ENCODE measurements around the gene LEFTY1. TPM values are rescaled to one million over a fixed set of nuclear protein-coding genes. Genes with fewer than 3 reads are reported as not detected.
"Not testable (repeated sequence)": the region's sequence is repeated elsewhere in the genome, so short reads cannot be mapped to it uniquely, and the experiment has no call there.

The LEFTY1 gene
- polyA plus RNA-seq, 6 donors from 2014 or later: not detected

DNA sequence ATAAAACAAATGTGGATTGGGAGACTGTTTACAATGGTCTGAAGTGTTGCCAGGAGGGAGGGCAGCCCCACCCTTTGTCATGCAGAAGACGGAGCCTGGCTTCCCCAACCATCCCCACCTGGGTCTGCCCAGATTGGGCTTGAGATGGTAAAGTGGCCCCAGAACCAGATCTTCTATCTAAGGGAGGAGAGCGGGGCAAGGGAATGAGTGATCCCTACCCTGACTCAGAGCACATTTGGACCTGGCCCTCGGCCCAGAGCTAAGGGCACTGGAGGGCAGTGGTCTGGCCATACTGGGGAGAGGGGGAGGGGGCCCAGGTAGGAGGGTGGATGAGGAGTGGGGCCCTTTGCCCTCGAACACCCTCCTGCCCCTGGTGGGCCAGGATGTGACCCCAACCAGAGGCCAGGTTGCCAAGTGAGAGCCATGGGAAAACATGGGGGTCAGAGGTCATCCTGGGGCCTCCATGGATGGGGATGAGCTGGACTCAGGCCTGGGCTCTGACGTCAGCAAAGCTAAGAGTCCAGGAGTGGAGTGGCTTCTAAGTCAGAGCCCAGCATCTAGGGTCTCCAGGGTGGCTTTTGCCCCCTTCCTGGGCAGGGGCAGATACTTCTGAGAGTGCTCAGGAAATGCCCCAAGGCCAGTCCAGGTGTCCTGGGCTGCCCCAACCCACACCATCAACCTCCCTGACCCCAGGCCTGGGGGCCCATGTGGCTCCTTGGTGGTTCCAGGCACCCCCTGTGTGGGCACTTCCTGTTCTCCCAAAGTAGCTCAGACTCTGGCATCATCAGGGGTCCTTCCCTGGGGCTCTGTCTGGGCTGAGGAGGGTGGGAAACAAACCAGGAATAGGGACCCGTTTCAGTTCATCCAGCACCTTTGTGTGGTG is 1.6 kb upstream of the LEFTY1 start:
- Mint-ChIP-seq H3K27me3 (peaks cover 0 to 9% (median 0%) of the 10 kb centered on the region in 3 donors), H3K4me3 (no peak overlapping the region), H3K36me3 (no peaks in the 10 kb centered on the region), H3K9me3 (no peaks in the 10 kb centered on the region), H3K27ac (peak overlapping the region in 2 of 6 donors; percentile 56 to 73), H3K4me1 (peaks cover 0 to 5% (median 0%) of the 10 kb centered on the region in 3 donors)
- ATAC-seq (ENCODE audit: low read depth in 2 of 2): no peak
- no peak for DNase-seq

DNA sequence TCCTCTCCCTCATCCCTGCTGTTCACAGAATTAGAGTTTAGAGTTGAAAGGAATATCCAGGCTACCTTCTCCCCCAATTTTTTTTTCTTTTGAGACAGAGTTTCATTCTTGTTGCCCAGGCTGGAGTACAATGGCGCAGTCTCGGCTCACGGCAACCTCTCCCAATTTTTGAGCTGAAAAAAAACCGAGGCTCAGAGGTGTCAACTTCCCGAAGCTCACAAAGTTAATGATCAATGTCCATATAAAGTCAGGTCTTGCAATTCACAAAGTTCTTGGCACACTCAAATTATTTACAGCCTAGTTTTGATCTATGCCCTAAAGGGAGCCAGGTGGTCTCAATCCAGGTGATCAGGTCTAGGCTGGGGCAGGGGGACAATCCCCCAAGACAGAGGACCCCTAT is 797 bp upstream of the LEFTY1 start:
- H3K4me3 Mint-ChIP-seq: peak overlapping the region in 2 of 8 donors; percentile 10 to 18
- DNase-seq (no peak), ATAC-seq (ENCODE audit: low read depth in 2 of 2) (no peak)
- H3K4me1 Mint-ChIP-seq: peaks cover 0 to 5% (median 0%) of the 10 kb centered on the region in 3 donors
- peaks cover 0 to 9% (median 0%) of the 10 kb centered on the region in 3 donors for H3K27me3 Mint-ChIP-seq
- H3K27ac Mint-ChIP-seq: no peak overlapping the region
- no peaks in the 10 kb centered on the region for H3K9me3 Mint-ChIP-seq
- no peaks in the 10 kb centered on the region for H3K36me3 Mint-ChIP-seq

DNA sequence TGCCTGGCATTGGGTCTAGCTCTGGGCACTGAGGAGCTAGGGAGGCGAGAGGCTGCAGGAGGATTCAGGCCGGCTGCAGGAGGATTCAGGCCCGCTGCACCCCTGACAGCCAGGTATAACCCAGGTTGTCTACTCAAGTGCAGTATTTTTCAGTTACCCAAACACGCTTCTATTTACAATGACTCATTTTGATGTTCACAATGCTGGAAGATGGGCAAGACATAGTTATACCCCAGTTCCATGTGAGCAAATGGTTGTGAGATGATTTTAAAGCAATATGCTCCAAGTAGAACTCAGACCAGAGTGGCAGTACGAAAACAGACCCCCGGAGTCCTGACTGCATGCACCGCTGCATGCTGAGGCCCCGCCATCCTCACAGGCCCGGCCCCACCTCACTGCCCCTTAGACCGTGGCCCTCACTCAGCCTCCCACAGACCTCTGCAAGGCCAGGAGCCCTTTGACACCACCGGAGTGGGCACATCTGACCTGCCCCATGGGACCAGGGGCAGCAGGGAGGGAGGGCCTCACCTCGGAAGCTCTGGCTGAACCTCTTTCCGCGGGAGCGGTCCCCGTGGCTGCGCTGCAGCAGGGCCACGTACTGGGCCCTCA is 553 bp downstream of the LEFTY1 start:
- no peak overlapping the region for H3K27ac Mint-ChIP-seq
- no peaks in the 10 kb centered on the region for H3K36me3 Mint-ChIP-seq
- H3K4me1 Mint-ChIP-seq: peaks cover 6 to 10% (median 7%) of the 10 kb centered on the region in 3 donors
- peaks cover 0 to 9% (median 0%) of the 10 kb centered on the region in 3 donors for H3K27me3 Mint-ChIP-seq
- ATAC-seq (ENCODE audit: low read depth in 2 of 2) (no peak), DNase-seq (no peak)
- H3K4me3 Mint-ChIP-seq: peak overlapping the region in 1 of 8 donors; percentile 19
- H3K9me3 Mint-ChIP-seq: no peaks in the 10 kb centered on the region

DNA sequence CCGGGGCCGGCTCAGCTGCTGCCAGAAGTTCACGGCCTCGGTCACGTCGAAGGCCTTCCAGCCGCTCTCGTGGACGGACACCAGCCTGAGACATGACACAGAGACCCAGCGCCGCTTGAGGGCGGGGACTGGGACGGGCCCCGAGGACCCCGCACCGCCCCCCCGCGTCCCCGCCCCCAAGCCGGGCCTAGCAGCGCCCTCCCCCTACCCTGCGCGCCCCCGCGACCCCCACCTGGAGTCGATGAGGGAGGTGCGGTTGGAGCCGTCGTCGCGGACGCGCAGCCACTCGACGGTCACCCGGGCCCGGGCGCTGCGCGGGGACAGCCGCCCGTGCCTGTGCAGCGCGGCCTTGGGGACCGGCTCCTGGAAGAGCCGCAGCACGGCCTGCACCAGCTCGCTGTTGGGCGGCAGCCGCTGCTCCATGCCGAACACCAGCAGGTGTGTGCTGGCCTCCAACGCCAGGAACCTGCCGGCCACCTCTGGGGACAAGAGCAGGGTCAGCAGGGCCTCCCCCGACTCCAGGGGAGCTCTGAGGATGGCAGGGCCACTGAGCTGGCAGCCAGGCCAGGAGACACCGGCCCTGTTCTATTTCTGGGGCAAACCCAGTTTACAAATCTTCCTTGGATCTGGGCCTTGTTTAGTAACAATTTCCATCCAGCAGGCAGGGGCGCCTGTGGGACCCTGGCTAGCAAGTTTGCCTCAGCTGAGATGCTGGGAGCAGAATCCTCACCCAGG is 1.2 kb downstream of the LEFTY1 start:
- not testable (repeated sequence) for H3K9me3 Mint-ChIP-seq; H3K36me3 Mint-ChIP-seq; DNase-seq; H3K27me3 Mint-ChIP-seq; ATAC-seq (ENCODE audit: low read depth in 2 of 2); H3K27ac Mint-ChIP-seq
- Mint-ChIP-seq H3K4me1 (peaks cover 11 to 14% (median 12%) of the 10 kb centered on the region in 3 donors), H3K4me3 (peak overlapping the region in 1 of 8 donors; percentile 47)

DNA sequence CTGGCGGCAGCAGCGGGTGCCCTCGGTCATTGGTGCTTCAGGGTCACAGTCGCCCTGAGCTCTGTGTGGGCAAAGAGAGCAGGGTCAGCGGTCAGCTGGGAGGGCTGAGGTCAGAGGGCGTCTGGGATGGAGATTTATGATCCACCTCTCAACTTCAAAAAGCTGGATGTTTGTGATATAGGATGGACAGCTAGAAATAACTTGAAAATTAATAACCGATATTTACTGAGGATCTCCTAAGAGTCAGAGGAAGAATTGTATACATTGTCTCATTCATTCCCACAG is 2.0 kb downstream of the LEFTY1 start:
- ATAC-seq (ENCODE audit: low read depth in 2 of 2) (no peak), DNase-seq (no peak)
- no peaks in the 10 kb centered on the region for H3K9me3 Mint-ChIP-seq
- H3K4me1 Mint-ChIP-seq: peaks cover 11 to 14% (median 12%) of the 10 kb centered on the region in 3 donors
- peak overlapping the region in 1 of 8 donors; percentile 47 for H3K4me3 Mint-ChIP-seq
- no peak overlapping the region for H3K27ac Mint-ChIP-seq
- peaks cover 0 to 9% (median 0%) of the 10 kb centered on the region in 3 donors for H3K27me3 Mint-ChIP-seq
- H3K36me3 Mint-ChIP-seq: no peaks in the 10 kb centered on the region

DNA sequence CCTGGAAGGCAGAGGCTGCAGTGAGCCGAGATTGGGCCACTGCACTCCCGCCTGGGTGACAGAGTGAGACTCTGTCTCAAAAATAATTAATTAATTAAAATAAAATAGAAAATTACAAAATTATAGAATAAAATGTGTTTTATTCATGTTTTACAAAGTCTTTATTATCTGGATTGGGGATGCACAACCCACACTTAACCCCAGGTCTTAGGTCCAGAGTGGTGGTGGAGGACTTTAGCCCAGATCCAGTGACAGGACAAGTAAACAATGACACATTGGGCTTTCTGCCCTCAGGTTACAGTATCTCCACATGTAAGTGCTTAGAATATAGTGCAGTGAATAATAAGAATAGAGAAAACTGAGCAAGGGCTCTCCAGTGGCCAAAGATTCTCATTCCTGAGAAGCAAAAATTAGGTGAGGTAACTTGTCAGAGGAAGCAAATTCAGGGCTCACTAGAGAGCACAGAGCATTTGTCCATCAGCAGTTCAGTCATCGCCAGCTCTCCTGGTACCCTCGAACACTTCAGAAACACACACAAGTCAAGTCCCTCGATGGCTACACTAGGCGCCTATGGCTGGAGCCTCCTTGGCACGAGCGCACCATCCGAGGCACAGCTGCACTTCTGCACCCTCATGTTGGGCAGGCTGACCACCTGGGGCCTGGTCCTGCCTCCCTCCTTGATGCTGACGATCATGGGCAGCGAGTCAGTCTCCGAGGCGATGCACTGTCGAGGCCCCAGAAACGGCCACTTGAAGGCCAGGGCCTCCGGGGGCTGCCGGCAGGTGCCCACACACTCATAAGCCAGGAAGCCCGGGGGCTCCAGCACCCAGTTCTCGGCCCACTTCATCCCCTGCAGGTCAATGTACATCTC is 2.6 kb downstream of the LEFTY1 start:
- Mint-ChIP-seq H3K4me1 (peaks cover 12 to 15% (median 13%) of the 10 kb centered on the region in 3 donors), H3K4me3 (peak overlapping the region in 2 of 8 donors; percentile 47 to 69), H3K36me3 (no peaks in the 10 kb centered on the region), H3K27ac (no peak overlapping the region), H3K27me3 (peaks cover 0 to 9% (median 0%) of the 10 kb centered on the region in 3 donors), H3K9me3 (no peaks in the 10 kb centered on the region)
- no peak for ATAC-seq (ENCODE audit: low read depth in 2 of 2)
- no peak for DNase-seq

DNA sequence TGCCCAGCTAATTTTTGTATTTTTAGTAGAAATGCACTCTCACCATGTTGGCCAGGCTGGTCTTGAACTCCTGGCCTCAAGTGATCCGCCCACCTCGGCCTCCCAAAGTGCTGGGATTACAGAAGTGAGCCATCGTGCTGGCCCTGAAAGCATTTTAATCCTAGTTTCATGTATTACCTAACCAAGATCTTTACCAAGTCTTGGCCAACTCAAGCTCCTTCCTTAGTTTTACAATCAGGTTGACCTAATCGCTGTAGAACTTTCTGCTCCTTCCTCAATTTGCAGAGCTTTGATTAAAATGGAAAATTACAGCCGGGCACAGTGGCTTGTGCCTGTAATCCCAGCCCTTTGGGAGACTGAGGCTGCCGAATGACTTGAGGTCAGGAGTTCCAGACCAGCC is 3.6 kb downstream of the LEFTY1 start:
- Mint-ChIP-seq H3K4me1 (peaks cover 19 to 26% (median 24%) of the 10 kb centered on the region in 3 donors), H3K9me3 (no peaks in the 10 kb centered on the region), H3K36me3 (no peaks in the 10 kb centered on the region), H3K4me3 (peak overlapping the region in 3 of 8 donors; percentile 15 to 61 (median 53)), H3K27ac (no peak overlapping the region), H3K27me3 (peaks cover 0 to 9% (median 0%) of the 10 kb centered on the region in 3 donors)
- DNase-seq: no peak
- ATAC-seq (ENCODE audit: low read depth in 2 of 2): no peak

DNA sequence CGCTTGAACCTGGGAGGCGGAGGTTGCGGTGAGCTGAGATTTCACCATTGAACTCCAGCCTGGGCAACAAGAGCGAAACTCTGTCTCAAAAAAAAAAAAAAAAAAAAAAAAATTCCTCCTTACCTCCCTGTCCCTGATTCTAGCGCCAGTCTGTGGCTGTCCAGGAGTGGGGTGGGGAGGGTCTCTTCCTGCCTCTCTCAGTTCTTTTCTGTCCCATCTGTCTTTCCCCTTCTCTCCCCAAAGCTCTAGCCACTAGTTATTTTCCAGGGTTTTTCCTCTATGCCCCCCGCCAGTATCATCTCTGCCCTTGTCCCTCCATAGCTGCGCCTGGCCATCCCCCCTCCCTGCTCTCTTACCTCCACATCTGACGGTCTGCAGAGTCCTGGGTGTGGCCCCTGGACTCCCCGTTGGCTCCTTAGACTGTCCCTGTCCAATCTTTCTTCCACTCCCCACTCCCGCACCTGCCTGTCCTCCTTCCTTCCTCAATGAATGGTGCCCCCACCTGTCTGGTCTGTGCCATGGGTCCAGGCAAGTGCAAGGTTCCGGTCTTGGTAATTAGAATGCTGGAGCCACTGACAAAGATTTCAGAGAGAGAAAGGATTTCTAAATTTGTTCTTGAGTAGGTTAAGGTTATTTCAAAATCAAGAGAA is 5.2 kb downstream of the LEFTY1 start:
- peaks cover 35 to 42% (median 40%) of the 10 kb centered on the region in 3 donors for H3K4me1 Mint-ChIP-seq
- H3K27me3 Mint-ChIP-seq: peaks cover 0 to 9% (median 0%) of the 10 kb centered on the region in 3 donors

DNA sequence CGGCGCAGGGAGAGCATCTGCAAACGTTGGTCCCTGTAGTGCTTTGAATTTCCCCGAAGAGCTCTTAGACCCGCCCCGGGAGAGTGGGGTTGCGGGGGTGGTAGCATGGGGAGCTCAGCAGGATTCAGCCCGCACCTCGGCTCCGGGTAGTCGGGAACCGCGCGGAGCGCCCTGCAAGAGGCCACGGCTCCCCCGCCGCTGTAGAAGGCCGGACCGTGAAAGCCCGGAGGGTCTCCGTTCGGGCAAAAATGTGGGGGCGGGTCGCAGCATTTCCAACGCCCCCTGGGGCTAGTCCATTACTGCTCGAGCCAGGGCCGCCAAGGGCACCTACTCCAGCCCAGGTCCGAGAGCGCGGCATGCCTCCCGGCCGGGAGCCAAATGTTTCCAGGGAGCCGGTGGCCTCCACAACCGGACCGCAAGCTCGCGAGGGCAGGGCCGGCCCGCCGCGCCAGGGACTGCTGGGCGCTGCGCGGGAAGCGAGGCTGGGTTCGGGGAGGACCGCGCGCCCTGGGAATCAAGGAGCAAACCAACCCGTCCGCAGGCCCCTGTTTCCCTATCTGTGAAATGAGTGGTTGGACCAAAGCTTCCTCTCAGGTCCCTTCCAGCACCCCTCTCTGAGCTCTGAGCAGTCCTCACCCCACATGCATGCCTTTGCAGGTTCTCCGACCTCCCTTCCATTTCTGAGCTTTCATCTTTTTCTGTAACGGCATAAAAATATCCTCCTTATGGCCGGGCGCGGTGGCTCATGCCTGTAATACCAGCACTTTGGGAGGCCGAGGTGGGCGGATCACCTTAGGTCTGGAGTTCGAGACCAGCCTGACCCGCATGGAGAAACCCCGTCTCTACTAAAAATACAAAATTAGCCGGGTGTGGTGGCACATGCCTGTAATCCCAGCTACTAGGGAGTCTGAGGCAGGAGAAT is 6.0 kb downstream of the LEFTY1 start:
- DNase-seq: no peak
- H3K4me1 Mint-ChIP-seq: peaks cover 40 to 47% (median 46%) of the 10 kb centered on the region in 3 donors
- peak overlapping the region; percentile 90 to 97 (median 95) for H3K4me3 Mint-ChIP-seq
- H3K9me3 Mint-ChIP-seq: no peaks in the 10 kb centered on the region
- H3K27me3 Mint-ChIP-seq: peaks cover 0 to 5% (median 0%) of the 10 kb centered on the region in 3 donors
- peak overlapping the region; percentile 24 to 93 (median 88) for H3K27ac Mint-ChIP-seq
- peak; percentile 40 to 44 for ATAC-seq (ENCODE audit: low read depth in 2 of 2)
- no peaks in the 10 kb centered on the region for H3K36me3 Mint-ChIP-seq

More for the DNA sequence above, 5.2 kb downstream of the LEFTY1 start:
- Mint-ChIP-seq H3K27ac (peak overlapping the region in 5 of 6 donors; percentile 30 to 88 (median 71)), H3K9me3 (no peaks in the 10 kb centered on the region), H3K36me3 (no peaks in the 10 kb centered on the region), H3K4me3 (peak overlapping the region; percentile 90 to 97 (median 95))
- DNase-seq (no peak), ATAC-seq (ENCODE audit: low read depth in 2 of 2) (no peak)

DNA sequence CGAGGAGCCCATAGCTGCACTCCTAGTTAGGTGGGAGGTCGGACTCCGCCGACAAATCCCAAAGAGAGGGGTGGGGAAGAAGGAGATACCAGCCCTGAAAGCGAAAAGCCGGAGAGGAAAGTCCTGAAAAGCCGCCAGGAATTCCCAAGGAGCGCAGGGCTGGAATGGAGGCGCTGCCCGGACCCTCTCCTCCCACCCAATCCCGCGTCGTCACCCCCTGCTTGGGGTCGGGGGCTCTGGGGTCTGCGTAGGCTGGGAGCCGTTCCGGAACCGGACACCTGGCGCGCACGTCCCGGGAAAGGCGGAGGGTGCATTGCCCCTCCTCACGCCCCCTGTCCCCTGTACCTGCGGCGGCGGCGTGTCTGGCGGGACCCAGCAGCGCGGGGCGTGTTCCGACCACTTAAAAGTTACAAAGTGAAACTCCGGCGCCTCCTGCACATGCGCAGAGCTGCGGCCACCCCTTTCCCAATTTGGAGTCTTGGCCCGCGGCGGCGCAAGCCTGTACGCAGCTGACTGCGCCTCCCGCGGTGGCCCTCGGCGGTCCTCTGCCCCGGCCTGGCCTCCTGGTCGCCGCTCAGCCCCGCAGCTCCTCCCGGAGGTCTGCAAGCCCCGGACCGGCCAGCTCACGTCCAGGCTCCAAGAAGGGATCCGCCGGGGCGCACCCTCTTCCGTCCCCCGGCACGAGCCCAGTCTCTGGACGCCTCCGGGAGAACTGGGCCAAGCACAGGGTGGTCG is 6.8 kb downstream of the LEFTY1 start, which contains the start of gene TMEM63A:
Gene TMEM63A (minus strand): TSS at position 422 of the 735 bp plus-strand sequence. CDS start 4,800 bp downstream, outside the sequence.
- H3K4me1 Mint-ChIP-seq: peaks cover 45 to 55% (median 55%) of the 10 kb centered on the region in 3 donors
- H3K27me3 Mint-ChIP-seq: peaks cover 0 to 3% (median 0%) of the 10 kb centered on the region in 3 donors
- no peaks in the 10 kb centered on the region for H3K9me3 Mint-ChIP-seq
- peak within 1 kb of the TSS; percentile 78 to 93 (median 88) for H3K27ac Mint-ChIP-seq
- H3K4me3 Mint-ChIP-seq: peak within 1 kb of the TSS; percentile 90 to 97 (median 95)
- H3K36me3 Mint-ChIP-seq: no peaks in the 10 kb centered on the region
- peak; percentile 79 to 84 for ATAC-seq (ENCODE audit: low read depth in 2 of 2)
- DNase-seq: peak; percentile 86
